MM.1S (cell line): ENCODE results near the gene ZBTB32.
A peak's percentile ranks its signal among the peaks of the same experiment; 100 is the strongest.

Experiments used
- DNase-seq: peaks from one replicate; pipeline ENCODE4 v3.0.0-alpha.2; 2015
- H2AFZ ChIP-seq: fragments of 300-600 bp; sonication (generic); 2 replicates; pipeline ENCODE4 v1.6.0; 2016; ENCODE audit warnings: antibody characterized with exemption, low read length
- H3F3A ChIP-seq: fragments of 300-600 bp; sonication (generic); 2 replicates; pipeline ENCODE4 v1.6.1; 2016; ENCODE audit warnings: mild to moderate bottlenecking, antibody characterized with exemption, low read length, moderate library complexity, mixed read lengths; ENCODE audit not compliant: insufficient read depth
- H3K27ac ChIP-seq: fragments of 300-600 bp; sonication (generic); 2 replicates; pipeline ENCODE4 v1.5.1; 2016; ENCODE audit warnings: mild to moderate bottlenecking, low read length
- H3K27me3 ChIP-seq: fragments of 300-600 bp; sonication (generic); replicated peaks from 2 replicates; pipeline ENCODE4 v1.6.0; 2016; ENCODE audit warnings: low read length; ENCODE audit not compliant: insufficient read depth
- H3K36me3 ChIP-seq: fragments of 300-600 bp; sonication (generic); replicated peaks from 2 replicates; pipeline ENCODE4 v1.6.1; 2016; ENCODE audit warnings: mild to moderate bottlenecking, low read length, mixed read lengths; ENCODE audit not compliant: insufficient read depth
- H3K4me1 ChIP-seq: fragments of 300-600 bp; sonication (generic); 2 replicates; pipeline ENCODE4 v1.6.1; 2016; ENCODE audit warnings: low read length, mixed read lengths
- H3K4me2 ChIP-seq: fragments of 300-600 bp; sonication (generic); 2 replicates; pipeline ENCODE4 v1.6.0; 2016; ENCODE audit warnings: low read depth, low read length
- H3K4me3 ChIP-seq: fragments of 300-600 bp; sonication (generic); 2 replicates; pipeline ENCODE4 v1.5.1; 2016; ENCODE audit warnings: low read length, mixed read lengths
- H3K79me2 ChIP-seq: fragments of 300-600 bp; sonication (generic); 2 replicates; pipeline ENCODE4 v1.6.1; 2016; ENCODE audit warnings: mixed run types, low read length, mixed read lengths
- H3K9ac ChIP-seq: fragments of 300-600 bp; sonication (generic); 2 replicates; pipeline ENCODE4 v1.6.1; 2016; ENCODE audit warnings: low read length, mixed read lengths
- H3K9me2 ChIP-seq: fragments of 300-600 bp; sonication (generic); replicated peaks from 2 replicates; pipeline ENCODE4 v1.6.1; 2016; ENCODE audit warnings: mild to moderate bottlenecking, low read length, mixed read lengths; ENCODE audit not compliant: insufficient read depth
- H3K9me3 ChIP-seq: fragments of 300-600 bp; sonication (generic); replicated peaks from 2 replicates; pipeline ENCODE4 v1.6.1; 2016; ENCODE audit warnings: mild to moderate bottlenecking, low read length, mixed read lengths; ENCODE audit not compliant: insufficient read depth
- H4K20me1 ChIP-seq: fragments of 300-600 bp; sonication (generic); 2 replicates; pipeline ENCODE4 v1.6.1; 2016; ENCODE audit warnings: mild to moderate bottlenecking, low read length, moderate library complexity, mixed read lengths; ENCODE audit not compliant: insufficient read depth
- EZH2 ChIP-seq: fragments of 300-600 bp; sonication (generic); optimal IDR thresholded peaks from 2 replicates; pipeline ENCODE3; 2017; ENCODE audit warnings: low read depth, mild to moderate bottlenecking, antibody characterized with exemption, low read length, mixed read lengths
- EZH2phosphoT487 ChIP-seq: fragments of 300-600 bp; sonication (generic); IDR thresholded peaks from 2 replicates; pipeline ENCODE4 v1.6.1; 2018; ENCODE audit warnings: antibody characterized with exemption, low read length
- TF ChIP-seq, protein P1 (sequence below): fragments of 300-600 bp; sonication (generic); IDR thresholded peaks from 2 replicates; pipeline ENCODE4 v1.5.1; 2016; ENCODE audit warnings: antibody characterized with exemption, low read length, mixed read lengths

ZBTB32 gene

DNA sequence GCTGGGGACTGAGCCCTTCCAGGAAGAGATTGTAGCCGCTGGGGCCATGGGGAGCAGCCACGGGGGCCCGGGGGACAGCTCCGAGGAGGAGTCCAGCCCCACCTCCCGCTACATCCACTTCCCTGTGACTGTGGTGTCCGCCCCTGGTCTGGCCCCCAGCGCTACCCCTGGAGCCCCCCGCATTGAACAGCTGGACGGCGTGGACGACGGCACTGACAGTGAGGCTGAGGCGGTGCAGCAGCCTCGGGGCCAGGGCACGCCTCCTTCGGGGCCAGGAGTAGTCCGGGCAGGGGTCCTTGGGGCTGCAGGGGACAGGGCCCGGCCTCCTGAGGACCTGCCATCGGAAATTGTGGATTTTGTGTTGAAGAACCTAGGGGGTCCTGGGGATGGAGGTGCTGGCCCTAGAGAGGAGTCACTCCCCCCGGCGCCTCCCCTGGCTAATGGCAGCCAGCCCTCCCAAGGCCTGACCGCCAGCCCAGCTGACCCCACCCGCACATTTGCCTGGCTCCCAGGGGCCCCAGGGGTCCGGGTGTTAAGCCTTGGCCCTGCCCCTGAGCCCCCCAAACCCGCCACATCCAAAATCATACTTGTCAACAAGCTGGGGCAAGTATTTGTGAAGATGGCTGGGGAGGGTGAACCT is 28.3 kb downstream of the ZBTB32 start:
- no peak overlapping the region for H3K27ac ChIP-seq
- 0 out of 2 replicates have a peak, but pooled peaks cover 5% of the 10 kb centered on the region for H3K36me3 ChIP-seq
- no peak overlapping the region for H3K4me2 ChIP-seq
- H3K9ac ChIP-seq = no peak overlapping the region
- H3K9me3 ChIP-seq = no peaks in the 10 kb centered on the region
- no peaks in the 10 kb centered on the region for H3F3A ChIP-seq
- no peak overlapping the region for H2AFZ ChIP-seq
- no peaks in the 10 kb centered on the region for H3K79me2 ChIP-seq
- no peaks in the 10 kb centered on the region for H3K9me2 ChIP-seq
- H3K4me3 ChIP-seq = no peak overlapping the region
- no peaks in the 10 kb centered on the region for H3K4me1 ChIP-seq
- TF ChIP-seq EZH2 (no peak), EZH2phosphoT487 (no peak)
- TF ChIP-seq, protein P1, sequence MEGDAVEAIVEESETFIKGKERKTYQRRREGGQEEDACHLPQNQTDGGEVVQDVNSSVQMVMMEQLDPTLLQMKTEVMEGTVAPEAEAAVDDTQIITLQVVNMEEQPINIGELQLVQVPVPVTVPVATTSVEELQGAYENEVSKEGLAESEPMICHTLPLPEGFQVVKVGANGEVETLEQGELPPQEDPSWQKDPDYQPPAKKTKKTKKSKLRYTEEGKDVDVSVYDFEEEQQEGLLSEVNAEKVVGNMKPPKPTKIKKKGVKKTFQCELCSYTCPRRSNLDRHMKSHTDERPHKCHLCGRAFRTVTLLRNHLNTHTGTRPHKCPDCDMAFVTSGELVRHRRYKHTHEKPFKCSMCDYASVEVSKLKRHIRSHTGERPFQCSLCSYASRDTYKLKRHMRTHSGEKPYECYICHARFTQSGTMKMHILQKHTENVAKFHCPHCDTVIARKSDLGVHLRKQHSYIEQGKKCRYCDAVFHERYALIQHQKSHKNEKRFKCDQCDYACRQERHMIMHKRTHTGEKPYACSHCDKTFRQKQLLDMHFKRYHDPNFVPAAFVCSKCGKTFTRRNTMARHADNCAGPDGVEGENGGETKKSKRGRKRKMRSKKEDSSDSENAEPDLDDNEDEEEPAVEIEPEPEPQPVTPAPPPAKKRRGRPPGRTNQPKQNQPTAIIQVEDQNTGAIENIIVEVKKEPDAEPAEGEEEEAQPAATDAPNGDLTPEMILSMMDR = no peak
- no peaks in the 10 kb centered on the region for H4K20me1 ChIP-seq
- DNase-seq = peak; percentile 2
- no peaks in the 10 kb centered on the region for H3K27me3 ChIP-seq

DNA sequence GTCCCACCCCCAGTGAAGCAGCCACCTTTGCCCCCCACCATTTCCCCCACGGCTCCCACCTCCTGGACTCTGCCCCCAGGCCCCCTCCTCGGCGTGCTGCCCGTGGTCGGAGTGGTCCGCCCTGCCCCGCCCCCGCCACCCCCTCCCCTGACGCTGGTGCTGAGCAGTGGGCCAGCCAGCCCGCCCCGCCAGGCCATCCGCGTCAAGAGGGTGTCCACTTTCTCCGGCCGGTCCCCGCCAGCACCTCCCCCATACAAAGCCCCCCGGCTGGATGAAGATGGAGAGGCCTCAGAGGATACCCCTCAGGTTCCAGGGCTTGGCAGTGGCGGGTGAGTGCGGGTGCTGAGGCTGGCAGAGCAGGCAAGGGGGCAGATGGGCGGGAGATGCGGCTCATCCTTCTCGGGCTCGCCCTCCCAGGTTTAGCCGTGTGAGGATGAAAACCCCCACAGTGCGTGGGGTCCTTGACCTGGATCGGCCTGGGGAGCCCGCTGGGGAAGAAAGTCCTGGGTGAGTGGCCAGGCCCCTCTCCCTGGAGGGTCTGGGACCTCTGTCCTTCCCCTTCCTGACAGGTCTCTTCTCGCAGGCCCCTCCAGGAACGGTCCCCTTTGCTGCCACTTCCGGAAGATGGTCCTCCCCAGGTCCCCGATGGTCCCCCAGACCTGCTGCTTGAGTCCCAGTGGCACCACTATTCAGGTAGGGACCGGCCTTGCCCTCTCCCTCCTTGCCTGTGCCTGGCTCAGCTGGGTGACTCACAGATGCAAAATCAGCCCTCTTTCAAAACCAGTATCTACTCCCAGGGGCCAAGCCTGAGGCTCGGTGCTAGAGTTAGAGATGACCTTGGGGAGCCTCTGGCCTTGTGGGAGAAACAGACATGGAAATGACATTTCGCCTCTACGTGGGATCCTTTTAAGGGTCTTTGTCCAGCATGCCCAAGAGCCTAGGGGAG is 29.1 kb downstream of the ZBTB32 start:
- H3K4me2 ChIP-seq = no peak overlapping the region
- H3K79me2 ChIP-seq = no peaks in the 10 kb centered on the region
- no peak overlapping the region for H3K9ac ChIP-seq
- H4K20me1 ChIP-seq = no peaks in the 10 kb centered on the region
- H3K9me3 ChIP-seq = no peaks in the 10 kb centered on the region
- H3K4me3 ChIP-seq = no peak overlapping the region
- H3K27ac ChIP-seq = no peak overlapping the region
- H3K36me3 ChIP-seq = 0 out of 2 replicates have a peak, but pooled peaks cover 5% of the 10 kb centered on the region
- DNase-seq = peak; percentile 3
- TF ChIP-seq, protein P1 = no peak
- TF ChIP-seq EZH2phosphoT487 (no peak), EZH2 (no peak)
- H3K9me2 ChIP-seq = no peaks in the 10 kb centered on the region
- no peak overlapping the region for H2AFZ ChIP-seq
- no peaks in the 10 kb centered on the region for H3F3A ChIP-seq
- no peaks in the 10 kb centered on the region for H3K4me1 ChIP-seq
- no peaks in the 10 kb centered on the region for H3K27me3 ChIP-seq

DNA sequence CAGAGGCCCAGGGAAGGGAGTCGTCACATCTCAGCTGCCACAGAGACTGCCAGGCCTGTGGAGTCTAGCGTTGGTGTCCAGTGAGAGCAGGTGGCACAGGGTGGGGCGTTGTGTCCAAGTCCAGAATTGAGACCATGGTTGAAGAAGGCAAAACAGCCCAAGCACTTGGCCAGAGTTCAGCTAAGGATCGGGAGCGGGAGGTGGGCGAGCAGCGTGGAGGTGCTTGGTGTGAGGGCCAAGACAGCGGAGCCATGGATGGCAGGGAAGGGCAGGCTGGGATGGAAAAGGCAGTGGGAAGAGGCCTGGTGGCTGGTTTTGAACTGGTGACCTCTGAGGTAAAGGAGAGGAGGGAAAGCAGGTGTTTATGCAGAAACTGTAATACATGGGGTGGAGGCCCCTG is 29.9 kb downstream of the ZBTB32 start:
- Histone ChIP-seq H3K4me1 (no peaks in the 10 kb centered on the region), H3K79me2 (no peaks in the 10 kb centered on the region), H3K36me3 (0 out of 2 replicates have a peak, but pooled peaks cover 5% of the 10 kb centered on the region), H3K27ac (no peak overlapping the region), H3K9me3 (no peaks in the 10 kb centered on the region), H3F3A (0 out of 2 replicates have a peak, but pooled peaks cover 5% of the 10 kb centered on the region), H3K9me2 (no peaks in the 10 kb centered on the region), H3K4me3 (no peak overlapping the region), H4K20me1 (no peaks in the 10 kb centered on the region), H3K4me2 (no peak overlapping the region), H3K9ac (no peak overlapping the region), H2AFZ (no peak overlapping the region), H3K27me3 (no peaks in the 10 kb centered on the region)
- DNase-seq = no peak
- TF ChIP-seq EZH2 = no peak
